ENCODE results near the gene CISH. TPM values are rescaled to one million over a fixed set of nuclear protein-coding genes. Genes with fewer than 3 reads are reported as not detected.

Gene CISH
- total RNA-seq, 1 experiment from 2014 or later: 0.20 TPM

DNA sequence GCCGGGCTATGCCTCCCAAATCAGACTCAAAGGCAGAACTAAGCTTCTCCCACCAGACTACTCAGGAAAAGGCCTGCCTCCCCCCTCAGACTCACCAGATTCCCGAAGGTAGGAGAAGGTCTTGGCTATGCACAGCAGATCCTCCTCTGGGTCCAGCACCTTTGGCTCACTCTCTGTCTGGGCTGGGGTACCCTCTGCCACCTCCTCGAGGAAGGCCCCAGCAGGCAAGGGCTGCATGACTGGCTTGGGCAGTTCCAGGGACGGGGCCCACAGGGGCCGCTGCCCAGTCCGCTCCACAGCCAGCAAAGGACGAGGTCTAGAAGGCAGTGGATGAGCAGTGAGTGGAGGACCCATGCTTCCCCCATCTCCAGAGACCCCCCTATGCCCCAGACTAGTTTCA, 3.3 kb downstream of the CISH start:
- no peaks in the 10 kb centered on the region for H3K27me3 ChIP-seq
- no peak overlapping the region for H3K4me3 ChIP-seq
- no peak for DNase-seq
- no peaks in the 10 kb centered on the region for H3K9me3 ChIP-seq
- no peaks in the 10 kb centered on the region for H3K36me3 ChIP-seq

DNA sequence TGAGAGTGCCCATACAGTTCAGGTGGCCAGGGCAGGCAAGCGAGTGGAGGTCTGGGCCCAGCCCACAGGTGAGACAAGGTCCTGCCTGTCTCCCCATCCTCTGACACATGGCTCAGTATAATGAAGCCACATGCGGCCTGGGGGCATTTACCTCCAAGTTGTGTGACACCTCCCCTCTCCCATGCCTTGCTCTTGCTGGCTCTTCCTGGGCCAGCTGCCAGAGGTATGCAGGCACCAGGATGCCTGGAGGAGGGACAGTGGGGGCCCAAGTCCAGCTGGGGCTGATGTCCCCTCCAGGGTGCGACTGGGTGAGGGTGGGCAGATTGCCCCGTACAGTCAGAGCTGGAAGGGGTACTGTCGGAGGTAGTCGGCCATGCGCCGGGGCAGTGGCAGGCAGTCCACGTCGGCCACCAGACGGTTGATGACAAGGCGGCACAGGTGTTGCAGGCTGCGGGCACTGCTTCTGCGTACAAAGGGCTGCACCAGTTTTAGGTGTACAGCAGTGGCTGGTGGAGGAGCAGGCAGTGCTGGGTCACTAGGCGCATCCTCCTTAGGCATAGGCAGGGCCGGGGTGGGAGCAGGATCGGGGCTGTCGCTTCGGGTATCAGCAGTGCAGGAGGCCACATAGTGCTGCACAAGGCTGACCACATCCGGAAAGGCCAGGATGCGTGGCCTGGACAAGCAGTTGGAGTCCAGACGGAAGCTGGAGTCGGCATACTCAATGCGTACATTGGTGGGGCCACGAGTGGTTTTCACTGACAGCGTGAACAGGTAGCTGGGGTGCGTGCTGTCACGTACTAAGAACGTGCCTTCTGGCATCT, 4.1 kb downstream of the CISH start:
- no peaks in the 10 kb centered on the region for H3K9me3 ChIP-seq
- no peak overlapping the region for H3K4me3 ChIP-seq
- DNase-seq: no peak
- no peaks in the 10 kb centered on the region for H3K36me3 ChIP-seq
- no peaks in the 10 kb centered on the region for H3K27me3 ChIP-seq

- no peak for DNase-seq
- H3K4me3 ChIP-seq: no peak overlapping the region
- no peaks in the 10 kb centered on the region for H3K27me3 ChIP-seq
Measured at GRCh38 chr3:50606596-50606995, 5.0 kb downstream of the CISH start.

GRCh38 chr3:50605901-50606326, 5.7 kb downstream of the CISH start:
- H3K9me3 ChIP-seq: no peaks in the 10 kb centered on the region
- no peak for DNase-seq
- H3K4me3 ChIP-seq: no peak overlapping the region
- no peaks in the 10 kb centered on the region for H3K27me3 ChIP-seq
- no peaks in the 10 kb centered on the region for H3K36me3 ChIP-seq

More at GRCh38 chr3:50606596-50606995, 5.0 kb downstream of the CISH start:
- Histone ChIP-seq H3K9me3 (no peaks in the 10 kb centered on the region), H3K36me3 (no peaks in the 10 kb centered on the region)

DNA sequence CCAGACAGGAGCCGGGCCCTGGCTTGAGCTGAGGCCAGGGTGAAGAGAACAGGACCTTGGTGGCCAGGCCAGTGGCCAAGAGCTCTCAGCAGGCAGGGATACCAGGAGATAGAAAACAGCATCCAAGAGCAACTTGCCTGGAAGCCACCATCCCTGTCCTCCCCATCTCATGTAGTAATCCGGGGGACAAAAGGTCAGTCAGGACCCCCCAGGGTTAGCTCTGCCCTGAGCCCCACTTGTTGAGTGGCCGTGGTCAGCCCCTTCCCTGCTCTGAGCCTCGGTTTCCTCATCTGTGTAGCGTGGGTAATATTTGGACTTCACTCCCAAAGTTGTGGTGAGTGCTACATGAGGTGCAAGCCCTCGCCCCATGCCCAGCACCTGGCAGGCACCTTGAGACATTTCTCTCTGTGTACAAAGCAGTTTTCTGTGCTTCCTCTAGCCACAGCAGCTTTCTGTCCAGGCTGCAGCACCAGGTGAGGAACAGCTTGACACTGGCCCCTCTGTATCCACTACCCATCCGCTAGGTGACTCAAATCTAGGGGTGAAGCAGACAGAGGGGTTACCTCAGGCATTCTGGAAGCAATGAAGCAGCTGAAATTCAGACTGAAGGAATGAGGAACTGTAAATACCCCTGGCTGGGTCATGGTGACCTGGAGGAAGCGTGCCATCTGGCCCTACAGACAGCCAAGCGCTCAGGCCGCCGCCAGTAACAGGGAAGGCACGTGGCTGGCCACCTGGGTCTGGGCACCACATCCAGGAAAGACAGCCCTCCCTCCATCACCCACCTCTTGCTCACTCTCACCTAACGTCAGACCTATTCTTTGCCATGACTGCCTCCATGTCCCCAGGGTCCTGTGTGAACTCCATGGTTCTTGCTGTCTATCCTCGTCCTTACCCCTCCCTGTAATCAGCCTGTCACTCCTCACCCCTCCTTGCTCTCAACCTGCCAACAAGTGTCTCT, 6.7 kb downstream of the CISH start:
- Histone ChIP-seq H3K36me3 (no peaks in the 10 kb centered on the region), H3K27me3 (no peaks in the 10 kb centered on the region), H3K9me3 (no peaks in the 10 kb centered on the region), H3K4me3 (no peak overlapping the region)
- no peak for DNase-seq

DNA sequence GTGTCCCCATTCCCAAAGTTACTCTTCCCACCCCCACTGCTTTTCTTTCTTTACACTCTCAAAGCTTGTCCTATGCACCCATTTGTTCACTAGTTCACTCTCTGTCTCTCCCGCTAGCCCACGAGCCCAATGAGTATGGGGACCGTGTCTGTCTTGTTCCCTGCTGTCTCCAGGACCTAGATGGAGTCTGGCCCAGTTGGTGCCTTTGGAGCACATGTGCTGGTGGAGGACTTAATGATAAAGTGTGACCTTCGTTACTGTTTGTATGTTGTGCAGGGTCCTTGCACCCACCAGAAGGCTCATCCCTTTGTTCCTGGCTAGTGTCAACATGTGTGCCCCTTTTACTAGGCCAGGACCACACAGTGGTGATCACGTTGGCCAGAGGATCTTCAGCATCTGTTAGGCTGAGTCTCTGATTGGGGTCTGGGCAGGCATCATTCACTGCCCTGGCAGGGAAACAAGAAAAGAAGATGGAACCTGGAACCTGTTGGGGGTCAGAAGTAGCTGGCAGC, 7.4 kb downstream of the CISH start:
- Histone ChIP-seq H3K36me3 (no peaks in the 10 kb centered on the region), H3K9me3 (no peaks in the 10 kb centered on the region), H3K27me3 (no peaks in the 10 kb centered on the region), H3K4me3 (no peak overlapping the region)
- DNase-seq: no peak

DNA sequence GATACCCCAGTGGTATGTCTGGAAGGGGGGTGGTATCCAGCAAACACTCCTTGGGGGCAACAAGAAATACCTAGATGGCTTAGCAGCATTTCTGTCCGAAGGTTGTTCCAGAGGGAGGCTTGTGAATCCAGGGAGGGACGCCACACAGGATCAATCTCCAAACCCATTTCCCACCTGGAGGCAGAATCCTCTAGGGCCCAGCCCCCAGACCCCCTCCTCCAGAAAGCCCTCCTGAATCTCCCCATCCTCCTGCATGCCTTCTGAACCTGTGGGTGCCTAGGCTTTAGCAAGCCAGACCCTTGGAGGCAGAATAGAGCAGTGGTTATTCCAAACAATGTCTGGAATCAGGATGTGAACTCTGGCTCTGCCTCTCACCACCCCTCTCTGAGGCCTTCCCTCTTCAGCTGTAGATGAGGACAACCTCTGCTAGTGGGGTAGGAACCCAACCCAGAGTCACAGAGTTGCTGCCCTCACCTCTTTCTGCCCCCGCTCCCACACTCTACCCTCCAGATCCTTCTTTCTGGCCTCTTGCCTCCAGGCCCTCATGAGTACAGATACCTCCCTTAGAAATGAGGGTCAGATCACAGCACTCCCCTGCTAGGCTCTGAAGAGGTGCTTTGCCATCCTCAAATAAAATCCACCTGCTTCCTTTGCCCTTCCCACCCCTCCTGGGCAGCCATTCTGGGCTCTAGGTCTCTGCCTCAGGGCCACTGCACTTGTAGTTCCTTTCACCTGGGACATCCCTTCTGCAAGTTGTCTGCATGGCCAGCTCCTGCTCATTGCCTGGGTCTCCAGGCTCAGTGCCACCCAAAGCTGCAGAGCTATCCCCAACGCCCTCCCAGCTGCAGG, 8.1 kb downstream of the CISH start:
- Histone ChIP-seq H3K27me3 (no peaks in the 10 kb centered on the region), H3K9me3 (no peaks in the 10 kb centered on the region), H3K36me3 (no peaks in the 10 kb centered on the region), H3K4me3 (no peak overlapping the region)
- DNase-seq: no peak

- no peaks in the 10 kb centered on the region for H3K36me3 ChIP-seq
- H3K9me3 ChIP-seq: no peaks in the 10 kb centered on the region
- H3K4me3 ChIP-seq: no peak overlapping the region
- DNase-seq: no peak
- no peaks in the 10 kb centered on the region for H3K27me3 ChIP-seq
Measured at GRCh38 chr3:50602595-50603191, 8.9 kb downstream of the CISH start.

GRCh38 chr3:50600841-50601591, 10.6 kb downstream of the CISH start:
- peak; percentile 91 for DNase-seq
- Histone ChIP-seq H3K9me3 (no peaks in the 10 kb centered on the region), H3K4me3 (no peak overlapping the region), H3K36me3 (no peaks in the 10 kb centered on the region), H3K27me3 (no peaks in the 10 kb centered on the region)

DNA sequence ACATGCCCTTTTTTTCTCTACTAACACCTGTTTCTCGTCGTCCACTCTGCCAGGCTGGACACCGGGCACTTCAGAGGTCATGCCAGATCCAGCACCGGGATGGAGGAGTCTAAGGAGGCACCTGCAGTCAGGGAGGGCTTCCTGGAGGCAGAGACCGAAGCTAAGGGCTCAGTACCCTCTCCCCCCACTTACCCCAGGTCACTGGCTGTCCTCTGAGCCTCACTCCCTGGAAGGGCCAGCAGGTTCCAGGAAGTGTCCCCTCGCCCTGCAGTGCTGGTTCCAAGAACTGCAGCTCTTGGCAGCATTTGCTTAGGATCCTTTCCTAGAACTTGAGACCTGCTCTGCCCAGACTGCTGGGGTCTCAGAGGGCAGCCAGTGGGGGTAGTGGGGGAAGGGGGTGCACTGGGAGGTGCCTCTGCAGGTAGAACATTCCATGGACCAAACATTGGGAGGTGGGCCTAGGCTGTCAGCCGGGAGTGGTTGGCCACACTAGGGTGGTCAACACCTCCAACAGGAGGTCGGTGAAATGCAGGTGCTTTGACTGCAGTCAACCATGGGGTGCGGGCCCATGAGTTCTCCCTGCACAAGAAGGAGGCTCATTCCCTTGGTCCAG, 11.3 kb downstream of the CISH start:
- Histone ChIP-seq H3K27me3 (no peaks in the 10 kb centered on the region), H3K4me3 (no peak overlapping the region), H3K9me3 (no peaks in the 10 kb centered on the region), H3K36me3 (no peaks in the 10 kb centered on the region)
- DNase-seq: no peak

- H3K36me3 ChIP-seq: no peaks in the 10 kb centered on the region
- no peaks in the 10 kb centered on the region for H3K27me3 ChIP-seq
- no peak overlapping the region for H3K4me3 ChIP-seq
- peak; percentile 25 for DNase-seq
- no peaks in the 10 kb centered on the region for H3K9me3 ChIP-seq
Measured at GRCh38 chr3:50599716-50600118, 11.9 kb downstream of the CISH start.

- Histone ChIP-seq H3K4me3 (no peak overlapping the region), H3K27me3 (no peaks in the 10 kb centered on the region), H3K36me3 (no peaks in the 10 kb centered on the region), H3K9me3 (no peaks in the 10 kb centered on the region)
- DNase-seq: no peak
Measured at GRCh38 chr3:50599115-50599715, 12.4 kb downstream of the CISH start.

DNA sequence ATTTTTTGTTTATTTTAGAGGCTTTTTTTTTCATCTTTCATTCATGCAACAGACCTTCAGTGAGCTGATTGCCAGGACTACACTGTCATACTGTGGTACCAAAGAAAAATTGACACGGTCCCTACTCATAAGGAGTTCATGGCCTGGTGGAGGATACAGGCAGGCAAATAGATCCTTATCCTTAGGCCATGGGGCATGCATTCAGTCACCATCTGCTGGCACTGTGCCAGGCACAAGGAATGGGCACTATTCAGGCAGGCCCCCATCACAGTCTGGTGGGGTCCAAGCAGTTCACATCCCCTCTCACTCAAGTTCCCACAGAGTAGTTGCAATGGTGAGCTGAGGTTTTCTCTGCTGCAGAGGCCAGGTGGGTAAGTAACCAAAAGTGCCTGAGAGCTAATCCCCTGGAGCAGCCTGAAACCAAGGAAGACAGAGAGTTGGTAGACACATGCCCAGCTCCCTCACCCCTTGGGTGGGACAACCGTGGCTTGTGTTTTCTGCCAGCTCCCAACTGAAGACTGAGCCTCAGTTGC, 17.3 kb downstream of the CISH start:
- no peak overlapping the region for H3K4me3 ChIP-seq
- H3K36me3 ChIP-seq: no peaks in the 10 kb centered on the region
- H3K9me3 ChIP-seq: no peaks in the 10 kb centered on the region
- no peak for DNase-seq
- no peaks in the 10 kb centered on the region for H3K27me3 ChIP-seq

DNA sequence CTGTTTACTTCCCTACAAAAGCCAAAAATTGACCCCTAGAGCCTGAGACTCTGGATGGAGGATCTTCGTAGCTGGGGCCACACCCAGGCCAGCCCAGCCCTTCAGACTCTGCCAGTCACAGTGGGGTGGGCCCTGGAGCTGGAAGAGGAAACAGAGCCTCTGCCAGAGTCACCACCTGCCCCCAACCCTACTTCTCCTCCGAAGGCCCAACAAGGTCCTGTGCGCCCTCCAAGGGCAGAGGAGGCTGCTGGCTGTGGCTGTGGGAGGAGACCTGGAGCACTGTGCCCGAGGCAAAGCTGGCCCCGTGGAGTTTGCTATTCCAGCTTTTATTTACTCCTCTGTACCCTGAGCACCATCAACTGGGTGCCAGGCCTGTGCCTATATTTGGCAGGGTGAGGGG, 19.0 kb downstream of the CISH start:
- H3K9me3 ChIP-seq: no peaks in the 10 kb centered on the region
- H3K36me3 ChIP-seq: no peaks in the 10 kb centered on the region
- DNase-seq: no peak
- H3K4me3 ChIP-seq: no peak overlapping the region
- H3K27me3 ChIP-seq: no peaks in the 10 kb centered on the region

All from MG63 (cell line).